Measurements from ENCODE around the gene KRT20.
A peak's percentile ranks its signal among the peaks of the same experiment; 100 is the strongest.

Gene KRT20

GRCh38 chr17:40903129-40903847 lies 18.2 kb upstream of the KRT20 start:
- no peak for DNase-seq
- in situ Hi-C loops (cut with MboI; ENCODE audit: low pct_unique_long_range_greater_than_20kb, low sequenced_read_pairs), result loop anchor here (25.0 kb wide), 2 partner anchors 409 to 609 kb away; partner anchors contain the start of genes KRT13, KRT15, KRTAP16-1 and KRTAP17-1

- DNase-seq, result no peak
- in situ Hi-C loops (cut with MboI; ENCODE audit: low pct_unique_long_range_greater_than_20kb, low sequenced_read_pairs), result loop anchor here (25.0 kb wide), 2 partner anchors 410 to 610 kb away; partner anchors contain the start of genes KRT13, KRT15, KRTAP16-1 and KRTAP17-1
Measured at GRCh38 chr17:40902498-40902897, 17.5 kb upstream of the KRT20 start.

GRCh38 chr17:40901981-40902474 lies 17.0 kb upstream of the KRT20 start:
- DNase-seq, result no peak
- in situ Hi-C loops (cut with MboI; ENCODE audit: low pct_unique_long_range_greater_than_20kb, low sequenced_read_pairs), result loop anchor here (25.0 kb wide), 2 partner anchors 410 to 610 kb away; partner anchors contain the start of genes KRT13, KRT15, KRTAP16-1 and KRTAP17-1

- no peak for DNase-seq
- in situ Hi-C loops (cut with MboI; ENCODE audit: low pct_unique_long_range_greater_than_20kb, low sequenced_read_pairs), result loop anchor here (25.0 kb wide), 2 partner anchors 411 to 611 kb away; partner anchors contain the start of genes KRT13, KRT15, KRTAP16-1 and KRTAP17-1
Measured at GRCh38 chr17:40900809-40901356, 15.8 kb upstream of the KRT20 start.

GRCh38 chr17:40896916-40897455 lies 11.9 kb upstream of the KRT20 start:
- in situ Hi-C loops (cut with MboI; ENCODE audit: low pct_unique_long_range_greater_than_20kb, low sequenced_read_pairs), result no loop called here
- DNase-seq, result no peak

GRCh38 chr17:40895106-40895730 lies 10.2 kb upstream of the KRT20 start:
- DNase-seq, result peak; percentile 29
- in situ Hi-C loops (cut with MboI; ENCODE audit: low pct_unique_long_range_greater_than_20kb, low sequenced_read_pairs), result no loop called here

- in situ Hi-C loops (cut with MboI; ENCODE audit: low pct_unique_long_range_greater_than_20kb, low sequenced_read_pairs), result no loop called here
- DNase-seq, result no peak
Measured at GRCh38 chr17:40888196-40888720, 3.2 kb upstream of the KRT20 start.

GRCh38 chr17:40886090-40886489 lies 1.0 kb upstream of the KRT20 start:
- DNase-seq, result no peak
- in situ Hi-C loops (cut with MboI; ENCODE audit: low pct_unique_long_range_greater_than_20kb, low sequenced_read_pairs), result no loop called here

GRCh38 chr17:40883626-40884334 lies 1.3 kb downstream of the KRT20 start:
- no peak for DNase-seq
- in situ Hi-C loops (cut with MboI; ENCODE audit: low pct_unique_long_range_greater_than_20kb, low sequenced_read_pairs), result no loop called here

- DNase-seq, result no peak
- in situ Hi-C loops (cut with MboI; ENCODE audit: low pct_unique_long_range_greater_than_20kb, low sequenced_read_pairs), result no loop called here
Measured at GRCh38 chr17:40883031-40883430, 2.0 kb downstream of the KRT20 start.

GRCh38 chr17:40879026-40879425 lies 6.0 kb downstream of the KRT20 start:
- no peak for DNase-seq
- in situ Hi-C loops (cut with MboI; ENCODE audit: low pct_unique_long_range_greater_than_20kb, low sequenced_read_pairs), result no loop called here

- in situ Hi-C loops (cut with MboI; ENCODE audit: low pct_unique_long_range_greater_than_20kb, low sequenced_read_pairs), result no loop called here
- no peak for DNase-seq
Measured at GRCh38 chr17:40878044-40878443, 7.0 kb downstream of the KRT20 start.

- in situ Hi-C loops (cut with MboI; ENCODE audit: low pct_unique_long_range_greater_than_20kb, low sequenced_read_pairs), result no loop called here
- no peak for DNase-seq
Measured at GRCh38 chr17:40873801-40874200, 11.2 kb downstream of the KRT20 start.

GRCh38 chr17:40873255-40873654 lies 11.8 kb downstream of the KRT20 start:
- in situ Hi-C loops (cut with MboI; ENCODE audit: low pct_unique_long_range_greater_than_20kb, low sequenced_read_pairs), result no loop called here
- no peak for DNase-seq

GRCh38 chr17:40872416-40872815 lies 12.6 kb downstream of the KRT20 start:
- DNase-seq, result no peak
- in situ Hi-C loops (cut with MboI; ENCODE audit: low pct_unique_long_range_greater_than_20kb, low sequenced_read_pairs), result no loop called here

GRCh38 chr17:40871316-40871715 lies 13.7 kb downstream of the KRT20 start:
- DNase-seq, result no peak
- in situ Hi-C loops (cut with MboI; ENCODE audit: low pct_unique_long_range_greater_than_20kb, low sequenced_read_pairs), result no loop called here

GRCh38 chr17:40870136-40870535 lies 14.9 kb downstream of the KRT20 start:
- no peak for DNase-seq
- in situ Hi-C loops (cut with MboI; ENCODE audit: low pct_unique_long_range_greater_than_20kb, low sequenced_read_pairs), result no loop called here

GRCh38 chr17:40866838-40867237 lies 18.2 kb downstream of the KRT20 start, which contains the start of gene KRT12:
TSS of gene KRT12 (minus strand) at chr17:40867223. CDS start at chr17:40867186, 37 bp downstream.
- in situ Hi-C loops (cut with MboI; ENCODE audit: low pct_unique_long_range_greater_than_20kb, low sequenced_read_pairs), result no loop called here

More at GRCh38 chr17:40866838-40867237, 18.2 kb downstream of the KRT20 start, which contains the start of gene KRT12:
- DNase-seq, result no peak

All from KBM-7 (cell line).